AG04449 (cell line): ENCODE results near the gene VMAC.
A peak's percentile ranks its signal among the peaks of the same experiment; 100 is the strongest.
"Not testable (repeated sequence)": the region's sequence is repeated elsewhere in the genome, so short reads cannot be mapped to it uniquely, and the experiment has no call there.

Source experiments
- CTCF ChIA-PET: fragments of 350-600 bp; formaldehyde crosslinking; extraction: SDS; loops from one replicate; lab custom pipeline; 2021; ENCODE audit warnings: antibody characterized with exemption; lab: Yijun Ruan, JAX
- POLR2A ChIA-PET: fragments of 400-600, 350-600 bp; formaldehyde crosslinking; extraction: SDS; loops from one replicate; lab custom pipeline; 2020; ENCODE audit warnings: antibody characterized with exemption, inconsistent platforms; lab: Yijun Ruan, JAX
- DNase-seq: peaks from one replicate; pipeline ENCODE4 v3.0.0-alpha.2; 2010; ENCODE audit warnings: low read depth, low spot score
- H3K4me3 ChIP-seq: 2 replicates; pipeline ENCODE4 v1.5.1; 2011; ENCODE audit warnings: low read depth, mild to moderate bottlenecking, control low read depth, low read length
- CTCF ChIP-seq: IDR thresholded peaks from one replicate; pipeline ENCODE4 v1.5.1; 2011; ENCODE audit warnings: mild to moderate bottlenecking, moderate library complexity, low read length, control low read depth, inconsistent platforms; ENCODE audit not compliant: insufficient read depth; ENCODE audit errors: missing control alignments

The VMAC gene

GRCh38 chr19:5877427-5877826, 27.2 kb upstream of the VMAC start:
- CTCF ChIA-PET, result interaction anchor here (1.8 kb wide), 1 partner anchor 15 kb away, joined by 4 read pairs; no protein-coding TSS in a partner anchor
- H3K4me3 ChIP-seq, result no peak overlapping the region
- TF ChIP-seq CTCF, result no peak
- POLR2A ChIA-PET, result no interaction called here
- no peak for DNase-seq

GRCh38 chr19:5877882-5878281, 26.8 kb upstream of the VMAC start:
- TF ChIP-seq CTCF, result no peak
- DNase-seq, result no peak
- H3K4me3 ChIP-seq, result no peak overlapping the region
- POLR2A ChIA-PET, result no interaction called here
- CTCF ChIA-PET, result interaction anchor here (1.0 to 1.8 kb wide), 2 partner anchors 9 to 14 kb away, joined by 3 to 4 read pairs; no protein-coding TSS in a partner anchor

- CTCF ChIA-PET, result interaction anchor here (2.1 to 3.0 kb wide), 2 partner anchors 74 to 76 kb away, joined by 5 to 13 read pairs; no protein-coding TSS in a partner anchor
- POLR2A ChIA-PET, result interaction anchor here (0.6 kb wide), 1 partner anchor 9 kb away, joined by 3 read pairs; no protein-coding TSS in a partner anchor
- no peak for DNase-seq
- H3K4me3 ChIP-seq, result no peak overlapping the region
- no peak for TF ChIP-seq CTCF
Measured at GRCh38 chr19:5880196-5880595, 24.5 kb upstream of the VMAC start.

- CTCF ChIA-PET, result interaction anchor here (2.1 to 3.0 kb wide), 2 partner anchors 74 to 77 kb away, joined by 5 to 13 read pairs; no protein-coding TSS in a partner anchor
- no peak for TF ChIP-seq CTCF
- H3K4me3 ChIP-seq, result no peak overlapping the region
- POLR2A ChIA-PET, result no interaction called here
- peak; percentile 54 for DNase-seq
Measured at GRCh38 chr19:5880604-5881078, 24.0 kb upstream of the VMAC start.

GRCh38 chr19:5881543-5882299, 23.0 kb upstream of the VMAC start:
- ChIA-PET POLR2A (no interaction called here), CTCF (interaction anchor here (1.3 to 7.5 kb wide), 3 partner anchors 10 to 78 kb away, joined by 3 to 38 read pairs (median 5); partner anchors contain the start of gene NRTN)
- H3K4me3 ChIP-seq, result no peak overlapping the region
- TF ChIP-seq CTCF, result no peak
- DNase-seq, result no peak

GRCh38 chr19:5882421-5882968, 22.2 kb upstream of the VMAC start:
- DNase-seq, result no peak
- ChIA-PET CTCF (interaction anchor here (1.3 to 7.5 kb wide), 4 partner anchors 9 to 78 kb away, joined by 3 to 38 read pairs (median 6); partner anchors contain the start of gene NRTN), POLR2A (no interaction called here)
- H3K4me3 ChIP-seq, result no peak overlapping the region
- TF ChIP-seq CTCF, result no peak

GRCh38 chr19:5883157-5883873, 21.4 kb upstream of the VMAC start:
- not testable (repeated sequence) for DNase-seq, H3K4me3 ChIP-seq
- CTCF ChIA-PET, result interaction anchor here (1.4 to 7.5 kb wide), 3 partner anchors 8 to 79 kb away, joined by 5 to 38 read pairs (median 7); partner anchors contain the start of gene NRTN
- POLR2A ChIA-PET, result interaction anchor here (0.6 kb wide), 1 partner anchor 101 kb away, joined by 3 read pairs; no protein-coding TSS in a partner anchor
